ENCODE results near the gene AOC1. TPM values are rescaled to one million over a fixed set of nuclear protein-coding genes. Genes with fewer than 3 reads are reported as not detected.
"Not testable (repeated sequence)": the region's sequence is repeated elsewhere in the genome, so short reads cannot be mapped to it uniquely, and the experiment has no call there.

Gene AOC1, protein sequence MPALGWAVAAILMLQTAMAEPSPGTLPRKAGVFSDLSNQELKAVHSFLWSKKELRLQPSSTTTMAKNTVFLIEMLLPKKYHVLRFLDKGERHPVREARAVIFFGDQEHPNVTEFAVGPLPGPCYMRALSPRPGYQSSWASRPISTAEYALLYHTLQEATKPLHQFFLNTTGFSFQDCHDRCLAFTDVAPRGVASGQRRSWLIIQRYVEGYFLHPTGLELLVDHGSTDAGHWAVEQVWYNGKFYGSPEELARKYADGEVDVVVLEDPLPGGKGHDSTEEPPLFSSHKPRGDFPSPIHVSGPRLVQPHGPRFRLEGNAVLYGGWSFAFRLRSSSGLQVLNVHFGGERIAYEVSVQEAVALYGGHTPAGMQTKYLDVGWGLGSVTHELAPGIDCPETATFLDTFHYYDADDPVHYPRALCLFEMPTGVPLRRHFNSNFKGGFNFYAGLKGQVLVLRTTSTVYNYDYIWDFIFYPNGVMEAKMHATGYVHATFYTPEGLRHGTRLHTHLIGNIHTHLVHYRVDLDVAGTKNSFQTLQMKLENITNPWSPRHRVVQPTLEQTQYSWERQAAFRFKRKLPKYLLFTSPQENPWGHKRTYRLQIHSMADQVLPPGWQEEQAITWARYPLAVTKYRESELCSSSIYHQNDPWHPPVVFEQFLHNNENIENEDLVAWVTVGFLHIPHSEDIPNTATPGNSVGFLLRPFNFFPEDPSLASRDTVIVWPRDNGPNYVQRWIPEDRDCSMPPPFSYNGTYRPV
- not detected for total RNA-seq

GRCh38 chr7:150852371-150852905, at the start of gene AOC1:
Gene AOC1 (plus strand): TSS chr7:150852517. CDS start chr7:150856471, 3,954 bp downstream.
- intact Hi-C loops (cut with DNase I), result no loop called here
- ATAC-seq (no peak), DNase-seq (ENCODE audit: low spot score) (peak; percentile 45)

DNA sequence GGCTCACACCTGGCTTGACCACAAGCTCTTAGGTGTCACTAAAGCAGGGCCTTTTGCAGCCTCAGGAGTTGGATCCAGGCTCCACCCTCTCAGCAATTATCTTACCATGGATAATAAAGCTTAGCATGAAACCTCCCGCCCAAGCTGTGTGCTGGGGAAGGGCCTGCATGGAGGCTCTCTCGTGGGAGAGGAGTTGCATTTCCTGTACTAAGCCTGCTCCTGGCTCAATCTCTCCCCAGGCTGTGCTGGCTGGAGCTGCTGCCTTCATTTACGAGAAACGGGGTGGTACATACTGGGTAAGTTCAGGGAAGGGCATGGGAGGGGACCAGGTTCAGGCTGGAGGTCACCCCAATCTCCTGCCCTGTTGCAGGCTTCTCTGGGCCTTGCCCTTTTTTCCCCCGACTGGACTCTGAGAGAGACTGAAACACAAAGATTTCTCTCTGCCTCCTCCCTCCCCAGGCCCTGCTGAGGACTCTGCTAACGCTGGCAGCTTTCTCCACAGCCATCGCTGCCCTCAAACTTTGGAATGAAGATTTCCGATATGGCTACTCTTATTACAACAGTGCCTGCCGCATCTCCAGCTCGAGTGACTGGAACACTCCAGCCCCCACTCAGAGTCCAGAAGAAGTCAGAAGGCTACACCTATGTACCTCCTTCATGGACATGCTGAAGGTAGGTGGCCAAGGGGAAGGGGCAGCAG, 49.0 kb upstream of the AOC1 start:
- DNase-seq (ENCODE audit: low spot score) (no peak), ATAC-seq (no peak)
- intact Hi-C loops (cut with DNase I), result no loop called here

GRCh38 chr7:150804802-150805201, 47.5 kb upstream of the AOC1 start:
- no peak for ATAC-seq
- no peak for DNase-seq (ENCODE audit: low spot score)
- intact Hi-C loops (cut with DNase I), result no loop called here

GRCh38 chr7:150805864-150806263, 46.5 kb upstream of the AOC1 start:
- ATAC-seq, result no peak
- intact Hi-C loops (cut with DNase I), result no loop called here
- no peak for DNase-seq (ENCODE audit: low spot score)

DNA sequence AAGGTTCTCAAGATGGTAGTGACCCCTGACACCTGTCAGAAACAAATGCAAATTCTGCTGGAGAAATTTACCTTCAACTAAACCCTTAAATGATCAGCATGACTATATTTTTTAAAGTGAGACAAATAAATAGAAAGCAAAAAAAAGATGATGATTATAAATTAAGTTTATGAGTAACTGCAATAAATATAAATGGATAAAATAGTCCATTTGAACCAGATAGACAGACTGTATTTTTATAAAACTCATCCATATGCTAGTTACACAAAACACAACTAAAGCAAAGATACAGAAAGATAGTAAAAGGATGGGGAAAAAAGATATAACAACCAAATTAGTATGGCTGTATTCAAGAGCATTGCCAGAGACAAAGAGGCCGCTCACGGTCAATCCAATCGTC, 45.9 kb upstream of the AOC1 start:
- intact Hi-C loops (cut with DNase I), result no loop called here
- no peak for DNase-seq (ENCODE audit: low spot score)
- ATAC-seq, result no peak

DNA sequence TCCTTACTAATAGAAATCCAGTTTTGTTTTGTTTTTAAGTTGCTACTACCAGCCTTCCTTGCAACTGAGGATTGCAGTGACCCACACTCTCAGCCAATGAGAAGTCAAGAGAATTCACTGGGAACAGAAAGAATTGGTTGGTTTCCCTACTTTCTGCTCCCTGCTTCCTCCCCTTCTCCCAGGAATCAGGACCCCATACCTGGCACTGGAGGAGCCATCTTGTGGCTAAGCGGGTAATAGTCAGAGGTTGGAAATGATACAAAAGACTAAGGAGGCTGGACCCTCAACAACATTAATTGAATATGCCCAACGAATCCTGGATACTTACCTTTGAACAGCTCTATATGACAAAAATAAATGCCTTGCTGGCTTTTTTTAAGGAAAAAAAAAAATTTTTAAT, 45.5 kb upstream of the AOC1 start:
- intact Hi-C loops (cut with DNase I), result no loop called here
- ATAC-seq (no peak), DNase-seq (ENCODE audit: low spot score) (no peak)

DNA sequence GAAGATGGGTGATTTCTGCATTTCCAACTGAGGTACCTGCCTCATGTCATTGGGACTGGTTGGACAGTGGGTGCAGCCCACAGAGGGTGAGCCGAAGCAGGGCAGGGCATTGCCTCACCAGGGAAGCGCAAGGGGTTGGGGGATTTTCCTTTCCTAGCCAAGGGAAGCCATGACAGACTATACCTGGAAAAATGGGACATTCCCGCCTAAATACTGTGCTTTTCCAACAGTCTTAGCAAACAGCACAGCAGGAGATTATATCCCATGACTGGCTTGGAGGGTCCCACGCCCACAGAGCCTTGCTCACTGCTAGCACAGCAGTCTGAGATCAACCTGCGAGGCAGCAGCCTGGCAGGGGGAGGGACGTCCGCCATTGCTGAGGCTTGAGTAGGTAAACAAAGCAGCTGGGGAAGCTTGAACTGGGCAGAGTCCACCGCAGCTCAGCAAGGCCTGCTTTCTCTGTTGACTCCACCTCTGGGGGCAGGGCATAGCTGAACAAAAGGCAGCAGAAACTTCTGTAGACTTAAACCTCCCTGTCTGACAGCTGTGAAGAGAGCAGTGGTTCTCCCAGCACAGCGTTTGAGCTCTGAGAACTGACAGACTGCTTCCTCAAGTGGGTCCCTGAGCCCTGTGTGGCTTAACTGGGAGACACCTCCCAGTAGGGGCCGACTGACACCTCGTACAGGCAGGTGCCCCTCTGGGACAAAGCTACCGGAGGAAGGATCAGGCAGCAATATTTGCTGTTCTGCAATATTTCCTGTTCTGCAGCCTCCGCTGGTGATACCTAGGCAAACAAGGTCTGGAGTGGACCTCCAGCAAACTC, 44.5 kb upstream of the AOC1 start:
- intact Hi-C loops (cut with DNase I); DNase-seq (ENCODE audit: low spot score); ATAC-seq: not testable (repeated sequence)

- ATAC-seq (no peak), DNase-seq (ENCODE audit: low spot score) (no peak)
- intact Hi-C loops (cut with DNase I), result no loop called here
These were observed 37.9 kb upstream of the AOC1 start for GRCh38 chr7:150814328-150815001.

GRCh38 chr7:150818971-150819370, 33.3 kb upstream of the AOC1 start:
- intact Hi-C loops (cut with DNase I), result no loop called here
- ATAC-seq (no peak), DNase-seq (ENCODE audit: low spot score) (no peak)

GRCh38 chr7:150820148-150820547, 32.2 kb upstream of the AOC1 start:
- no peak for ATAC-seq
- no peak for DNase-seq (ENCODE audit: low spot score)
- intact Hi-C loops (cut with DNase I), result no loop called here

DNA sequence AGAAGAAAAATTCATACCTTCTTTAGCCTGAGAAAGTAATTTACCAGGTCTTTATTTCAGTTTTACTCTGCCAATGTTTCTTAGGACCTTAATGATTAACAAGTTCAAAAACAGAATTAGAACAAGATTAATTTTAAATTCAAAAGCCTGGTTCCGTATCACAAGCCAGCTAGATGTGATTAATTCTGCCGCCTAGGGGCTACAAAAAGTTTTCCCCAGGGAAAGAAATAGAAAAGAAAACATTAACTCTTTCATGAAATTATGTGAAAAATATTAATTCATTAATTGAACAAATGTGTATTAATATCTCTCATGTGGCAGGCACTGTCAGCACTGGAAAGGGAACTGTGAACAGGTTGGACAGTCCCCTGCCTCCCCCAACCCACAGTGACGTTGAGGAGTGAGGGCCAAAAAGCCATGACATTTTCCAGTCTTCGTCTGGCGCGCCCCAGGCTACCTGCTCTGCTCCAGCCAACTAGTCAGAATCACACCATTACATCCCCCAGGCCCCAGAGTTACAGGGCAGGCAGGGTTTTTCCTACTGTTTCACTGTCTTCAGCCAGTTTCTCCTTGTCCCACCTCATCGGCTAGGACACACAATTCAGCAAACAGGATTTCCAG, 31.6 kb upstream of the AOC1 start:
- no peak for DNase-seq (ENCODE audit: low spot score)
- intact Hi-C loops (cut with DNase I), result no loop called here
- no peak for ATAC-seq

GRCh38 chr7:150823043-150823442, 29.3 kb upstream of the AOC1 start:
- DNase-seq (ENCODE audit: low spot score) (no peak), ATAC-seq (no peak)
- intact Hi-C loops (cut with DNase I), result no loop called here

GRCh38 chr7:150823484-150824126, 28.7 kb upstream of the AOC1 start:
- ATAC-seq (no peak), DNase-seq (ENCODE audit: low spot score) (no peak)
- intact Hi-C loops (cut with DNase I), result no loop called here

DNA sequence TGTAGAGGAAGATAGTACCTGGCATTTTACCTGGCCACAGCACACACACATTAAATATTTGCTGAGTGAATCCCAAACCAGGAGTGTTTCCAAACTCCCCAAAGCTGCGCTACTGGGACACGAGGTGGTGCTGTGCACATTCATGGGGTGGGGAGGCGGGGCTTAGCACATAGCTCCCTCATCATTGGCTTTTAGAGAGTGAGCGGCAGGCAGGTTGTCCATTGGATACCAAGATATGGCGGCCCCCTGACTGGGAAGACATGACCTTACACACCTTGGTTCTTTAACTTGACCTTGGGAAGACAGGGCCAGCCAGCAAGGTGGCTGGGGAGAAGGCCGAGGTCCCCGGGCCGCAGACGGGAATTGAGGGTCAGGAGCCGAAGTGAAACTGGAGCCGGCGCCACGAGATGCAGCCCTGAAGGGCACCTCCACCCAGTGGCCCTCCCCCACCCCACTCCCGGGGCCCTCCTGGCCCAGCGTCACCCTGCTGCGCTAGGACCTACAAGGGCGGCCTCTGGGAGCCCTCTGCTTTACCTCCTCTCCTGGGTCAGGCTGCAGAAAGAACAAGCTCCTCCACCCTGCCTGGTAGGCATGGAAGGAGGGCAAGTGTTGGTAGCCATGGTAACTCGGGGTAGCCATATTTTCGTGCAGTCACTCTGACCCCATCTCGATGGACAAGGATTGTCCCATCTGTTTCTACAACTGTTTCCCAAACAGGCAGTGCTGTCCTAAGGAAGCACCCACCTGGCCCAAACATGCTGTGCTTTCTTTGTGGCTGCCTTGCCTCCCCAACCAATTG, 27.7 kb upstream of the AOC1 start:
- intact Hi-C loops (cut with DNase I), result no loop called here
- DNase-seq (ENCODE audit: low spot score) (no peak), ATAC-seq (no peak)

- DNase-seq (ENCODE audit: low spot score), result no peak
These were observed 26.1 kb upstream of the AOC1 start for GRCh38 chr7:150826061-150826849.

DNA sequence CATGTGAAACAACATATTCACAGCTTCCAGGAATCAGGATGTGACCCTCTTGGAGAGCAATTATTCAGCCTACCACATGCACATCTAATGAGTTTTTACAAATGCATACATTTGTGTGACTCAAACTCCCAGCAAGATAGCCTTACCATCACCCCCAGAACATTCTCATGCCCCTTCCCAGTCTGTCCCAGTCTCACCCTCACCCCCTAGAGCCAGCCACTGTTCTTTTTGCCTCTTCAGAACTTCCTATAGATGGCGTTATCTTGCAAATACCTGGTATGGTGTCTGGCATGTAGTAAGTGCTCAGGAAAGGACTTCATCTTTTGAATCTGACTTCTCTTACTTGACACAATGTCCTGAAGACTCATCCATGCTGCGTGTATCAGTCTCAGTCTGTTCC, 23.9 kb upstream of the AOC1 start:
- no peak for DNase-seq (ENCODE audit: low spot score)
- ATAC-seq, result no peak
- intact Hi-C loops (cut with DNase I), result no loop called here

More at GRCh38 chr7:150826061-150826849, 26.1 kb upstream of the AOC1 start:
- no peak for ATAC-seq
- intact Hi-C loops (cut with DNase I), result no loop called here

Measured in sciatic nerve (tissue), 2 donors.